ENCODE measurements around the gene CANT1. TPM values are rescaled to one million over a fixed set of nuclear protein-coding genes. Genes with fewer than 3 reads are reported as not detected.

CANT1 gene
- total RNA-seq, 4 donors from 2014 or later, result 18.1 to 39.4 (median 28.4) TPM

GRCh38 chr17:78991017-78991738 lies 18.4 kb downstream of the CANT1 start:
- intact Hi-C loops (cut with DNase I; ENCODE audit: low total_unique reads), result loop anchor here (5.0 kb wide), 1 partner anchor 51 kb away; no protein-coding TSS in a partner anchor
- peak in 1 of 2 donors; percentile 83 for DNase-seq (ENCODE audit: low spot score in 2 of 2)
- no peak for TF ChIP-seq POLR2A (IDR thresholded peaks at IDR 0.05)
- TF ChIP-seq CTCF (IDR thresholded peaks at IDR 0.05), result no peak
- H3K4me3 ChIP-seq (ENCODE audit: low read depth, poor library complexity, severe bottlenecking), result no peak overlapping the region
- 93 to 94% methylated on average over 32 to 33 of the region's 33 CpGs for WGBS, 2 donors

- intact Hi-C loops (cut with DNase I; ENCODE audit: low total_unique reads), result loop anchor here (5.0 kb wide), 1 partner anchor 52 kb away; no protein-coding TSS in a partner anchor
- no peak overlapping the region for H3K4me3 ChIP-seq (ENCODE audit: low read depth, poor library complexity, severe bottlenecking)
- 95 to 96% methylated on average over 27 to 29 of the region's 29 CpGs for WGBS, 2 donors
- no peak for TF ChIP-seq POLR2A (IDR thresholded peaks at IDR 0.05)
- no peak for TF ChIP-seq CTCF (IDR thresholded peaks at IDR 0.05)
- DNase-seq (ENCODE audit: low spot score in 2 of 2), result peak in 1 of 2 donors; percentile 82
These were observed 19.1 kb downstream of the CANT1 start for GRCh38 chr17:78990349-78991016.

- no peak for DNase-seq (ENCODE audit: low spot score in 2 of 2)
- no peak overlapping the region for H3K4me3 ChIP-seq (ENCODE audit: low read depth, poor library complexity, severe bottlenecking)
- intact Hi-C loops (cut with DNase I; ENCODE audit: low total_unique reads), result no loop called here
- TF ChIP-seq CTCF (IDR thresholded peaks at IDR 0.05) (no peak), POLR2A (IDR thresholded peaks at IDR 0.05) (no peak)
- 68% methylated on average over 6 of the region's 6 CpGs for WGBS, 2 donors
These were observed 21.4 kb downstream of the CANT1 start for GRCh38 chr17:78988152-78988551.

- TF ChIP-seq CTCF (IDR thresholded peaks at IDR 0.05) (no peak), POLR2A (IDR thresholded peaks at IDR 0.05) (no peak)
- intact Hi-C loops (cut with DNase I; ENCODE audit: low total_unique reads), result no loop called here
- no peak overlapping the region for H3K4me3 ChIP-seq (ENCODE audit: low read depth, poor library complexity, severe bottlenecking)
- DNase-seq (ENCODE audit: low spot score in 2 of 2), result no peak
- 4 to 5% methylated on average over 15 of the region's 15 CpGs for WGBS, 2 donors
These were observed 22.8 kb downstream of the CANT1 start for GRCh38 chr17:78986649-78987328.

GRCh38 chr17:78986048-78986648 lies 23.4 kb downstream of the CANT1 start:
- 27 to 30% methylated on average over 6 of the region's 6 CpGs for WGBS, 2 donors
- intact Hi-C loops (cut with DNase I; ENCODE audit: low total_unique reads), result no loop called here
- TF ChIP-seq POLR2A (IDR thresholded peaks at IDR 0.05), result no peak
- H3K4me3 ChIP-seq (ENCODE audit: low read depth, poor library complexity, severe bottlenecking), result no peak overlapping the region
- no peak for DNase-seq (ENCODE audit: low spot score in 2 of 2)

GRCh38 chr17:78985395-78985794 lies 24.2 kb downstream of the CANT1 start:
- no peak overlapping the region for H3K4me3 ChIP-seq (ENCODE audit: low read depth, poor library complexity, severe bottlenecking)
- intact Hi-C loops (cut with DNase I; ENCODE audit: low total_unique reads), result no loop called here
- WGBS, 2 donors, result 87 to 91% methylated on average over 5 of the region's 5 CpGs
- DNase-seq (ENCODE audit: low spot score in 2 of 2), result no peak
- TF ChIP-seq POLR2A (IDR thresholded peaks at IDR 0.05) (no peak), CTCF (IDR thresholded peaks at IDR 0.05) (no peak)
